Esophagus squamous epithelium (tissue), 5 donors: ENCODE data around the gene BCL2L1. TPM values are rescaled to one million over a fixed set of nuclear protein-coding genes. Genes with fewer than 3 reads are reported as not detected.

ENCODE experiments used
- DNase-seq: peaks from one replicate; lab custom pipeline; 2025; lab: John Stamatoyannopoulos, UW
- H3K27ac ChIP-seq, 4 donors: fragments of 200-600 bp; sonication (generic); one replicate each; pipeline ENCODE4 v1.5.1; 2016 to 2019; ENCODE audit warnings: mild to moderate bottlenecking in 1 of 4
- H3K27me3 ChIP-seq, 4 donors: fragments of 200-600 bp; sonication (generic); 1 replicate in 3 of 4; 2 replicates in 1 of 4; pipeline versions ENCODE4 v1.5.1 to v1.6.0; 2017 to 2021; ENCODE audit warnings: antibody characterized with exemption in 1 of 4
- H3K36me3 ChIP-seq, 3 donors: fragments of 200-600 bp; sonication (generic); one replicate each; pipeline ENCODE4 v1.5.1; 2016 to 2019
- H3K4me1 ChIP-seq, 3 donors: fragments of 200-600 bp; sonication (generic); one replicate each; pipeline ENCODE4 v1.5.1; 2017 to 2019
- H3K4me3 ChIP-seq, 4 donors: fragments of 200-600 bp; sonication (generic); 1 replicate in 3 of 4; 2 replicates in 1 of 4; pipeline ENCODE4 v1.5.1; 2016 to 2019; ENCODE audit warnings: mild to moderate bottlenecking in 2 of 4, moderate library complexity in 1 of 4
- H3K9me3 ChIP-seq, 3 donors: fragments of 200-600 bp; sonication (generic); one replicate each; pipeline ENCODE4 v1.5.1; 2016 to 2019
- CTCF ChIP-seq, 6 experiments: fragments of 450-650 bp in 4 of 6; fragments of 200-600 bp in 2 of 6; sonication (generic) in 2 of 6; IDR thresholded peaks; one replicate each; pipeline ENCODE4 v1.5.1; 2016 to 2019; ENCODE audit warnings: antibody characterized with exemption in 6 of 6, mild to moderate bottlenecking in 4 of 6, moderate library complexity in 4 of 6
- POLR2A ChIP-seq, 4 donors: fragments of 450-650 bp; IDR thresholded peaks; one replicate each; pipeline ENCODE4 v1.6.1; 2017; ENCODE audit warnings: antibody characterized with exemption in 4 of 4, mild to moderate bottlenecking in 4 of 4, moderate library complexity in 3 of 4
- WGBS, 2 donors: methylation state at CpG; one replicate each; pipeline ENCODE4 v1.1.5; 2018; 5-methylcytosine and 5-hydroxymethylcytosine counted together
- intact Hi-C: fragments of 100-400 bp; cut with DNase I; formaldehyde crosslinking; loops from one replicate; pipeline ENCODE4 v1.15.0; 2022
- total RNA-seq, 4 donors: library from RNA; depleted of rRNA; stranded (reverse); fragments of >200 nt; gene quantifications; one replicate each; pipeline ENCODE4 v1.1.0, GENCODE V29; 2016
- donor health status: DM: yes; HTN: yes; CAD: no.

The BCL2L1 gene
- total RNA-seq, 4 donors from 2014 or later = 65.4 to 105 (median 90.1) TPM

GRCh38 chr20:31721408-31722256, 1.0 kb downstream of the BCL2L1 start:
- H3K4me1 ChIP-seq = peaks cover 46 to 65% (median 52%) of the 10 kb centered on the region in 3 donors
- H3K9me3 ChIP-seq = no peaks in the 10 kb centered on the region
- no peaks in the 10 kb centered on the region for H3K27me3 ChIP-seq
- 40 to 55% methylated on average over 11 to 12 of the region's 22 CpGs for WGBS, 2 donors
- H3K36me3 ChIP-seq = peaks cover 0 to 13% (median 4%) of the 10 kb centered on the region in 3 donors
- TF ChIP-seq POLR2A (IDR thresholded peaks at IDR 0.05) (no peak), CTCF (IDR thresholded peaks at IDR 0.05) (no peak)
- peak overlapping the region; percentile 97 to 98 (median 98) for H3K27ac ChIP-seq
- intact Hi-C loops = loop anchor here (5.0 to 10.0 kb wide), 2 partner anchors 59 to 157 kb away; no protein-coding TSS in a partner anchor
- peak overlapping the region; percentile 68 to 90 (median 80) for H3K4me3 ChIP-seq
- no peak for DNase-seq

GRCh38 chr20:31720486-31721407, 1.9 kb downstream of the BCL2L1 start:
- H3K9me3 ChIP-seq = no peaks in the 10 kb centered on the region
- no peak for TF ChIP-seq POLR2A (IDR thresholded peaks at IDR 0.05)
- TF ChIP-seq CTCF (IDR thresholded peaks at IDR 0.05) = no peak
- 24 to 30% methylated on average over 3 to 5 of the region's 7 CpGs for WGBS, 2 donors
- no peak for DNase-seq
- peak overlapping the region; percentile 97 to 98 (median 98) for H3K27ac ChIP-seq
- peak overlapping the region; percentile 68 to 90 (median 80) for H3K4me3 ChIP-seq
- no peaks in the 10 kb centered on the region for H3K27me3 ChIP-seq
- peaks cover 49 to 73% (median 61%) of the 10 kb centered on the region in 3 donors for H3K4me1 ChIP-seq
- H3K36me3 ChIP-seq = peaks cover 0 to 16% (median 4%) of the 10 kb centered on the region in 3 donors
- intact Hi-C loops = loop anchor here (5.0 to 10.0 kb wide), 2 partner anchors 58 to 156 kb away; no protein-coding TSS in a partner anchor

- whole genome bisulfite sequencing, 2 donors = 27% methylated on average over 1 of the region's 2 CpGs; no CpG with 5 or more reads in 1 of the 2 donors
- Histone ChIP-seq H3K27me3 (no peaks in the 10 kb centered on the region), H3K4me3 (peak overlapping the region; percentile 68 to 90 (median 80)), H3K4me1 (peaks cover 57 to 82% (median 64%) of the 10 kb centered on the region in 3 donors), H3K27ac (peak overlapping the region; percentile 97 to 98 (median 98)), H3K36me3 (peaks cover 0 to 24% (median 4%) of the 10 kb centered on the region in 3 donors), H3K9me3 (no peaks in the 10 kb centered on the region)
- no peak for TF ChIP-seq CTCF (IDR thresholded peaks at IDR 0.05)
- TF ChIP-seq POLR2A (IDR thresholded peaks at IDR 0.05) = no peak
- intact Hi-C loops = loop anchor here (5.0 to 10.0 kb wide), 2 partner anchors 58 to 155 kb away; no protein-coding TSS in a partner anchor
- no peak for DNase-seq
Measured at GRCh38 chr20:31719644-31720485, 2.8 kb downstream of the BCL2L1 start.

- H3K27me3 ChIP-seq = no peaks in the 10 kb centered on the region
- H3K9me3 ChIP-seq = no peaks in the 10 kb centered on the region
- peaks cover 0 to 32% (median 4%) of the 10 kb centered on the region in 3 donors for H3K36me3 ChIP-seq
- 18 to 45% methylated on average over 5 to 6 of the region's 6 CpGs for WGBS, 2 donors
- intact Hi-C loops = no loop called here
- TF ChIP-seq POLR2A (IDR thresholded peaks at IDR 0.05) (peak in 2 of 4 donors; percentile 12 to 43), CTCF (IDR thresholded peaks at IDR 0.05) (peak in 1 of 6 experiments; percentile 5)
- peak overlapping the region; percentile 97 to 98 (median 98) for H3K27ac ChIP-seq
- DNase-seq = no peak
- H3K4me1 ChIP-seq = peaks cover 65 to 86% (median 65%) of the 10 kb centered on the region in 3 donors
- peak overlapping the region; percentile 68 to 90 (median 80) for H3K4me3 ChIP-seq
Measured at GRCh38 chr20:31718952-31719643, 3.6 kb downstream of the BCL2L1 start.
